ENCODE data around the gene KDM3B. TPM values are rescaled to one million over a fixed set of nuclear protein-coding genes. Genes with fewer than 3 reads are reported as not detected.
"Not testable (repeated sequence)": the region's sequence is repeated elsewhere in the genome, so short reads cannot be mapped to it uniquely, and the experiment has no call there.

The KDM3B gene
- total RNA-seq, 1 donor from 2014 or later = 39.1 TPM

GRCh38 chr5:138468966-138469539, 116.6 kb downstream of the KDM3B start:
- Mint-ChIP-seq H3K27me3 (ENCODE audit: low read depth) (no peaks in the 10 kb centered on the region), H3K9me3 (ENCODE audit: low read depth) (no peaks in the 10 kb centered on the region), H3K27ac (ENCODE audit: unreplicated experiment) (peak overlapping the region; percentile 65), H3K36me3 (ENCODE audit: low read depth) (peaks cover 19% of the 10 kb centered on the region), H3K4me1 (ENCODE audit: low read depth) (peaks cover 24% of the 10 kb centered on the region), H3K4me3 (ENCODE audit: unreplicated experiment) (peak overlapping the region; percentile 38)
- DNase-seq (ENCODE audit: low spot score) = no peak
- TF ChIP-seq CTCF (IDR thresholded peaks at IDR 0.05) = no peak

- no peaks in the 10 kb centered on the region for H3K27me3 Mint-ChIP-seq (ENCODE audit: low read depth)
- H3K9me3 Mint-ChIP-seq (ENCODE audit: low read depth) = no peaks in the 10 kb centered on the region
- peak overlapping the region; percentile 65 for H3K27ac Mint-ChIP-seq (ENCODE audit: unreplicated experiment)
- no peak overlapping the region for H3K4me3 Mint-ChIP-seq (ENCODE audit: unreplicated experiment)
- H3K36me3 Mint-ChIP-seq (ENCODE audit: low read depth) = peaks cover 19% of the 10 kb centered on the region
- peak; percentile 56 for DNase-seq (ENCODE audit: low spot score)
- TF ChIP-seq CTCF (IDR thresholded peaks at IDR 0.05) = no peak
- H3K4me1 Mint-ChIP-seq (ENCODE audit: low read depth) = peaks cover 24% of the 10 kb centered on the region
Observed at GRCh38 chr5:138469540-138470321, 117.2 kb downstream of the KDM3B start.

GRCh38 chr5:138470322-138471051, 118.0 kb downstream of the KDM3B start:
- H3K27ac Mint-ChIP-seq (ENCODE audit: unreplicated experiment) = peak overlapping the region; percentile 42
- no peak for TF ChIP-seq CTCF (IDR thresholded peaks at IDR 0.05)
- H3K4me3 Mint-ChIP-seq (ENCODE audit: unreplicated experiment) = no peak overlapping the region
- H3K36me3 Mint-ChIP-seq (ENCODE audit: low read depth) = peaks cover 19% of the 10 kb centered on the region
- no peak for DNase-seq (ENCODE audit: low spot score)
- peaks cover 24% of the 10 kb centered on the region for H3K4me1 Mint-ChIP-seq (ENCODE audit: low read depth)
- no peaks in the 10 kb centered on the region for H3K9me3 Mint-ChIP-seq (ENCODE audit: low read depth)
- peaks cover 4% of the 10 kb centered on the region for H3K27me3 Mint-ChIP-seq (ENCODE audit: low read depth)

GRCh38 chr5:138471052-138471361, 118.5 kb downstream of the KDM3B start:
- Mint-ChIP-seq H3K4me1 (ENCODE audit: low read depth) (peaks cover 24% of the 10 kb centered on the region), H3K9me3 (ENCODE audit: low read depth) (no peaks in the 10 kb centered on the region), H3K27ac (ENCODE audit: unreplicated experiment) (no peak overlapping the region), H3K27me3 (ENCODE audit: low read depth) (peaks cover 4% of the 10 kb centered on the region), H3K36me3 (ENCODE audit: low read depth) (peaks cover 19% of the 10 kb centered on the region), H3K4me3 (ENCODE audit: unreplicated experiment) (no peak overlapping the region)
- no peak for TF ChIP-seq CTCF (IDR thresholded peaks at IDR 0.05)
- DNase-seq (ENCODE audit: low spot score) = no peak

GRCh38 chr5:138472353-138472752, 119.9 kb downstream of the KDM3B start:
- Mint-ChIP-seq H3K27ac (ENCODE audit: unreplicated experiment) (no peak overlapping the region), H3K36me3 (ENCODE audit: low read depth) (peaks cover 12% of the 10 kb centered on the region), H3K27me3 (ENCODE audit: low read depth) (peaks cover 6% of the 10 kb centered on the region), H3K4me3 (ENCODE audit: unreplicated experiment) (no peak overlapping the region), H3K9me3 (ENCODE audit: low read depth) (no peaks in the 10 kb centered on the region), H3K4me1 (ENCODE audit: low read depth) (peaks cover 14% of the 10 kb centered on the region)
- no peak for TF ChIP-seq CTCF (IDR thresholded peaks at IDR 0.05)
- DNase-seq (ENCODE audit: low spot score) = no peak

- H3K9me3 Mint-ChIP-seq (ENCODE audit: low read depth); DNase-seq (ENCODE audit: low spot score); H3K27me3 Mint-ChIP-seq (ENCODE audit: low read depth); H3K27ac Mint-ChIP-seq (ENCODE audit: unreplicated experiment); H3K36me3 Mint-ChIP-seq (ENCODE audit: low read depth); H3K4me3 Mint-ChIP-seq (ENCODE audit: unreplicated experiment); H3K4me1 Mint-ChIP-seq (ENCODE audit: low read depth): not testable (repeated sequence)
Observed at GRCh38 chr5:138473151-138473550, 120.7 kb downstream of the KDM3B start.
